NCI-H128 (cell line): Measurements from ENCODE around the gene SLC44A3.

Experiments used
- DNase-seq: peaks from one replicate; lab custom pipeline; 2025; ENCODE audit not compliant: unreplicated experiment; lab: John Stamatoyannopoulos, UW

The SLC44A3 gene

DNA sequence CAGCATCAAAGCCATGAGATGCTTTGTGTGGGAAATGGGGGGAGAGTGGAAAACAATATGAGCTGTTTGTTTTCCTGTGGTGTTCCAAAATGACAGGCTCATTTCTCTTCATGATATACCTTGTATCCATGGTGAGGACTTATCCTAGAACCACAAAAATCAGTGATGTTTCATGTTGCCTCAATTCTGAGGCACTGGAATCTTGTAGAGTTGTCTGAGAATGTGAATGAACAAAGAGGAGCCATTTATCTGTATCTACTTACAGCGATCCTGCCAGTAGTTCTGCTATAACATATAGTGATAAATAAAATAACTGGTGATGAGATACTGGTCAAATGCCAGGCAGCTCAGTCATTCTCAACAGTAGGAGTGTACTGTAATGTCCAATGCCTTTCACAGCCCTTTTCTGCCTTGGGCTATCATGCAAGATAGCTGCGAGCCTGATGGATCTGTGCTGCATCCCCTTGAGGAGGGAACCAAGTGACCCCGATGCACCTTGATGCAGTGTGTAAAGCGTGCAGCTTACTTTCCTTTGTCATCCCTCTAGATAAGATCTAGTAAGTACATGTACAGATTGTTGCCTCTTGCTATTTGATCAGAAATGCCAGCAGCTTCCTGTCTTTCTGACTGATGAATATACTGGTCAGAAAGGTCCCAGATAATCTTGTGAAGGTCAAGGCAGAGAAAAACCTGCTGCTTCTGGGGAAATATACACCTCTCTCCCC lies 52.8 kb downstream of the SLC44A3 start:
- no peak for DNase-seq

GRCh38 chr1:94873520-94874351 lies 53.6 kb downstream of the SLC44A3 start:
- DNase-seq, result peak; percentile 17

GRCh38 chr1:94874423-94874822 lies 54.3 kb downstream of the SLC44A3 start:
- DNase-seq, result no peak

GRCh38 chr1:94875794-94876193 lies 55.6 kb downstream of the SLC44A3 start:
- no peak for DNase-seq

DNA sequence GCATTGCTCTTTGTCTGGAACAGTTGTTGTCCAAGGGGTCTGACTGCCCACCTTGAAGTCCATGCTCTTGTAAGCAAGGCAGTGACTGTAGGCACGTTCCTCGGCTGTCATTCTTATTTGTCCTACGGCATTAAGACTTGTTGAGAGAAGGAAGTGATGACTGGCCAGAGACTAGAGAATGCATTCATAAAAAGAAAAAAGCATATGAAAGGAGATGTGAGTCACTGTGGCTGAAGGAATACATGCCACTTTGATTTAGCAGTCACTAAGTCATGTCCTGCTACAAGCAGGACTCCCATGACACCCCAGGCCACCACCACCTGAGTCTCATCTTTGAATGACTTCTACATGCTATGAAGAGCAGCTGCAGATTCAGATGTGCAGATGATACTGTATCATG lies 56.2 kb downstream of the SLC44A3 start:
- DNase-seq, result no peak

DNA sequence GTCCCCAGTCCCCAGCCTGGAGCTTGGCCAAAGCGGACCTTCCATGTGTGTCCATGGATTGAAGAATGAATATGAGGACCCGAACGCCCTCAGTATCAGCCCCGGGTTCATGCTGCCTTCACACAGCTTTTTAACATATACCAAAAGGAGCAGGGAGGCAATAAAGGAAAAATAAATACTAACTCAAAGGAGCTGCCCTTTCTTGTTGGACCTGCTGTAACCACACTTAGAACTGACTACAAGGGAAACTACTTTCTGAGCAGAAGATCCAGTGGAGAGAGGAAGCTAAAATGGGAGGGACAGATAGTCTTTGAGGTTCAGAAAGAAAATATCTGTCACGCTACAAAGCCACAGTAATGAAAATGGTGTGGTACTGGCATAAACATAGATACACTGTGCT lies 58.2 kb downstream of the SLC44A3 start:
- no peak for DNase-seq

DNA sequence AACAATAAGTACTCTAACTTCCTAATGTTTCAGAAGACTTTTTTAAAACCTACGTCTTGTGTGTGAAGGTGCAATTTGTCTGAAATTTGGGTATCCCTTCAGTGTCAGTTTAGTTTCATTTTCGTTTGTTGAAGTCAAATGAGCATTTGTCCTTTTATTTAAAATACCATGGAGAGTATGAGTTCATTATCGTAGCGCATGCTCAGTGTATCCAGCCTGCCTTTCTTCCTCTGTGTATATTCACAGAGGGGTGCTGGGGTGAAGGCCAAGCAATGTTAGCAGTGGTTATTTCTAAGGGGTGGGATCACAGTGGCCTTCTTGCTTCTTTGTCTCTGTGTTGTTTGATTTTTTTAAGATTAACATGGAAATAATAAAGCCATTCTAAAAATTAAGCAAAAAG lies 63.5 kb downstream of the SLC44A3 start:
- no peak for DNase-seq

- DNase-seq, result no peak
These were observed 63.9 kb downstream of the SLC44A3 start for GRCh38 chr1:94884106-94884505.

DNA sequence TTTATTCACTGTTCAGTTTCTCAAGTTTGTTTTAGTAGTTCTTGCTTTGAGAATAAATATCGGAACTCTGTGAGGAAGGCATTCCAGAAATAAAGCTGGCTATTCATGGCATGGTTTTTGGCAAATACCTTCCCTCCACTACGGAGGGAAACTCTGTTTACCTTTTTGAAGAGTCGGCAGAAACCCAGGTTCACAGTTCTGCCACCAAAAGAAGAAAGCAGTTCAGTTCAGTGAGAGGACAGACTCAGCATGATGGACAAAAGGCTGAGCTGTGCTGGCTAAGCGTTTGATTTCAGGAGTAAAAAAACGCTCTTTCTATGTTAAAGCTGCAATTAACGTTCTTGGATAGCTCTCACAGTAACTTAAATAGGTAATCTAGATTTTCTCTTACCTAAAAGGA lies 64.3 kb downstream of the SLC44A3 start:
- no peak for DNase-seq

GRCh38 chr1:94886361-94886760 lies 66.2 kb downstream of the SLC44A3 start:
- no peak for DNase-seq

DNA sequence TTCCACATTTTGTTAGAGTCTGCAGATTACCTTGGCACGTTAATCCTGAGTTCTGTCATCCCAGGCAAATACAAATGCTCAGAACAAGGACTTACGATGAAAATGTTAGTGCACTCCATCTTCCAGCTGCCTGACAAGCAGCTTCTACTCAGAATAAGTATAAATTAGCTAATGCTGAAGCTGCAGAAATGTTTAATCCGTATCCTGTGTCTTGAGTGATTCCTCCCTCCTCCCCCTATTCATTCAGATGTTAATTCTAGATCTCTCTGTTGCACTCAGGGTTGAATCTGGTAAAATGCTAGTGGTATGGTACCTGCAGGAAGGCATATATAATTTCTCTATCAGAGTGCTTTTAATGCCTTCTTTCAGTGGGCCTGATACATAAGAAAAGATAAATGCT lies 66.9 kb downstream of the SLC44A3 start:
- DNase-seq, result no peak

- no peak for DNase-seq
These were observed 67.5 kb downstream of the SLC44A3 start for GRCh38 chr1:94887603-94888171.

- DNase-seq, result no peak
These were observed 68.0 kb downstream of the SLC44A3 start for GRCh38 chr1:94888201-94888600.

GRCh38 chr1:94892604-94893254 lies 72.6 kb downstream of the SLC44A3 start:
- no peak for DNase-seq

DNA sequence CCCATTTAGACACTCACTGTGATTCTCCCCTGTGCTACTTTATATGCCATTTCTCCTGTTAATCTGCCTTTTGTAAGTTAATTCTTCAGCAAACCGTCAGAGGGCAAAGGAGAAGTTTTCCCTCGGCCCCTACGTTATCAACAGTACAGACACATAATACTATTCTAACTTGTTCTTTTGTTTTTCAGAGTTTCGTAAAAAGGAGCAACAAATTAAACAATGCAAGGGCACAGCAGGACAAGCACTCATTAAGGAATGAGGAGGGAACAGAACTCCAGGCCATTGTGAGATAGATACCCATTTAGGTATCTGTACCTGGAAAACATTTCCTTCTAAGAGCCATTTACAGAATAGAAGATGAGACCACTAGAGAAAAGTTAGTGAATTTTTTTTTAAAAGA lies 74.5 kb downstream of the SLC44A3 start:
- no peak for DNase-seq

DNA sequence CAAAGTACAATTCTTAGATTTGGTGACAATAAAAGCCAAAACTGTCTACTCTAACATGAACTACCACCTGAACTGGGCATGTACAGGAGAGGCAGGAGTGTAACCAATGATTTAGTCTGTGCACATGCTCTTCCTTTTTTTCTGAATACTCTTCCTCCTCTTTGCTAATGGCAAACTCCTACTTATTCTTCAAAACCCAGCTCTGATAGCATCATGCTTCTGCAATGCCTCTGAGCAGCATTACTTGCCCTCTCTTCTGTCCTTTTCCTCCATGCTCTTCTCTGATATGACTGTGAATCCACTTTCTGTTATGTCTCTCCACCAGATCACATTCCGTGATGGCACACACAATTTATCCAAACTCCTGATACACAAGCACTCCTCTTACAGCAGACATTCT lies 75.4 kb downstream of the SLC44A3 start:
- no peak for DNase-seq

DNA sequence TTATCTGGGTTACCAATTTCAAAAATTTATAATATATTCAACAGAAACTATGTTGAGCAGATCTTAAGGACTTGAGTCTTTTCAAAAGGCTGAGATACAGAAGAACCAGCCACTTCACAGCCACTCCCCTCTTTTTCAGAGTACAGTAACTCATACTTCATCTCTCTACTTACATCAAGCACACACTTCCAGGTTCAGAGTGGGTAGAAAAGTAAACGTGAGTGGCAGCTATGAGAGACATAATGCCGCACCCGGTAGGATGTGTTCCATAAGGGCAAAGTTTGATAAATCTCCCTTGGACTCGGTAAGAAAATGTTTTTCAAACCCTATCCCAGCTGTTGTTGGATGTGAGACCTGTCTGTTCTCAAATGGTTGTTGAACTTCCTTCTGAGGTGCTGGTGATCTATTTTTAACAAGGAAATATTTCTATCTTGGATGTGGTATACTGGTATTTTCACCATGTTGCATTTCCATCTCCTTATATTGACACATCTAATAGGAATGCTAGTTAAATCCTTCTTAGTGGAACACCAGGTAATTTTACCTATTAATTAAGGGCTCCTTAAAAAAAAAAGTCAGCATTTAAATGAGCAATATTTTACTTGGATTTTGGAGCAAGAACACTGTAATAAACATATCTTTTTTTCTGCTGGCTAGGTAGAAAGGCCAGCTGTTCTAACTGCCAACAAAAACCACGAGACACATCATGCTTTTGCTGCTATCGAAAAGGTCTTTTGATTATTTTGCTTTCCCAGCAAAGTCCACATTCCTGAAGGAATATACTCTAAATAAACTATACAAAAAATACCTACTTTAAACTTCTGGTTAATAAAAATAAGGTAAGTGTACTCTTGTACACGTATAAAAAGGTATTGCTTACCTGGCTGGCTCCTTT lies 78.6 kb downstream of the SLC44A3 start:
- no peak for DNase-seq

GRCh38 chr1:94899756-94900155 lies 79.6 kb downstream of the SLC44A3 start:
- DNase-seq, result no peak

DNA sequence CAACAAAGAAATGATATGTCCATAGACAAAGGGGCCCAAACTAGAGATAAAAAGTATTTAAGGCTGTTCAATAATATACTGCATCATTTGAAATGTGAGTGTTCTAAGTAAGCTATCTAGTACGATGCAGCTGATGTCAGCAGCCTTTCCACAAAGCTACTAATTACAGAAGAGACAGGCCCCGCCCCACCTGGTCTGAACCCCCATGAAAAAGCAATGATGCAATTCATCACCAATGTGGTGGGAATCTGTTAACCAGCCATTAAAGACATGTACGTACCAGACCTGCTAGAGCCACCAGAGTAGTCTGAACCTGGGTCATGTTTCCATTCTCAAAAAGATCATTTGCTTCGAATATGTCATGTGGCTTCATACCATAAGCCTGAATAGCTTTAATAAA lies 81.7 kb downstream of the SLC44A3 start:
- no peak for DNase-seq

GRCh38 chr1:94903280-94904009 lies 83.3 kb downstream of the SLC44A3 start:
- no peak for DNase-seq
